Endothelial cell (in vitro differentiated cells): Measurements from ENCODE around the gene MMP7. TPM values are rescaled to one million over a fixed set of nuclear protein-coding genes. Genes with fewer than 3 reads are reported as not detected.

Experiments
- DNase-seq: peaks from one replicate; pipeline ENCODE4 v3.0.0; 2021; ENCODE audit warnings: low spot score
- H3K27ac Mint-ChIP-seq: one replicate; pipeline ENCODE4 v1.8.0; 2021; ENCODE audit warnings: mixed read lengths, inconsistent platforms; ENCODE audit not compliant: unreplicated experiment
- H3K27me3 Mint-ChIP-seq: one replicate; pipeline ENCODE4 v1.8.0; 2021; ENCODE audit warnings: mild to moderate bottlenecking, moderate library complexity, mixed read lengths, inconsistent platforms; ENCODE audit not compliant: unreplicated experiment
- H3K36me3 Mint-ChIP-seq: one replicate; pipeline ENCODE4 v1.8.0; 2021; ENCODE audit warnings: mild to moderate bottlenecking, low read depth, mixed read lengths, inconsistent platforms; ENCODE audit not compliant: unreplicated experiment
- H3K4me1 Mint-ChIP-seq: one replicate; pipeline ENCODE4 v1.8.0; 2021; ENCODE audit warnings: mild to moderate bottlenecking, mixed read lengths, inconsistent platforms; ENCODE audit not compliant: unreplicated experiment
- H3K4me3 Mint-ChIP-seq: one replicate; pipeline ENCODE4 v1.8.0; 2021; ENCODE audit warnings: mild to moderate bottlenecking, mixed read lengths, inconsistent platforms; ENCODE audit not compliant: unreplicated experiment
- H3K9me3 Mint-ChIP-seq: one replicate; pipeline ENCODE4 v1.8.0; 2021; ENCODE audit warnings: mixed read lengths, inconsistent platforms; ENCODE audit not compliant: unreplicated experiment
- CTCF ChIP-seq: fragments of 200-600 bp; sonication (generic); IDR thresholded peaks from one replicate; pipeline ENCODE4 v1.5.0; 2021; ENCODE audit warnings: antibody characterized with exemption; ENCODE audit not compliant: unreplicated experiment
- total RNA-seq: library from RNA; stranded (reverse); fragmentation: NEBNext Ultra II Directional; extraction: Animal tissue kit (Norgen Biotek cat#: 25700); gene quantifications from one replicate; pipeline ENCODE4 v1.2.1, GENCODE V29; 2021; ENCODE audit not compliant: unreplicated experiment

Gene MMP7
- total RNA-seq, 1 donor from 2014 or later, result not detected

GRCh38 chr11:102478673-102479299 lies 51.8 kb downstream of the MMP7 start:
- no peak for TF ChIP-seq CTCF
- Mint-ChIP-seq H3K27ac (no peak overlapping the region), H3K27me3 (no peaks in the 10 kb centered on the region), H3K4me1 (peaks cover 14% of the 10 kb centered on the region), H3K4me3 (no peak overlapping the region), H3K36me3 (no peaks in the 10 kb centered on the region), H3K9me3 (no peaks in the 10 kb centered on the region)
- no peak for DNase-seq

- Mint-ChIP-seq H3K9me3 (no peaks in the 10 kb centered on the region), H3K4me3 (no peak overlapping the region), H3K4me1 (peaks cover 14% of the 10 kb centered on the region), H3K27me3 (no peaks in the 10 kb centered on the region), H3K27ac (peak overlapping the region; percentile 62), H3K36me3 (no peaks in the 10 kb centered on the region)
- no peak for TF ChIP-seq CTCF
- DNase-seq, result peak; percentile 11
These were observed 53.7 kb downstream of the MMP7 start for GRCh38 chr11:102476812-102477211.

GRCh38 chr11:102476069-102476468 lies 54.5 kb downstream of the MMP7 start:
- no peak for DNase-seq
- Mint-ChIP-seq H3K4me1 (peaks cover 14% of the 10 kb centered on the region), H3K27ac (peak overlapping the region; percentile 62), H3K4me3 (no peak overlapping the region), H3K36me3 (no peaks in the 10 kb centered on the region), H3K9me3 (no peaks in the 10 kb centered on the region), H3K27me3 (no peaks in the 10 kb centered on the region)
- no peak for TF ChIP-seq CTCF

- DNase-seq, result no peak
- TF ChIP-seq CTCF, result no peak
- Mint-ChIP-seq H3K4me3 (no peak overlapping the region), H3K36me3 (no peaks in the 10 kb centered on the region), H3K4me1 (peaks cover 14% of the 10 kb centered on the region), H3K27ac (no peak overlapping the region), H3K9me3 (no peaks in the 10 kb centered on the region), H3K27me3 (peaks cover 2% of the 10 kb centered on the region)
These were observed 57.0 kb downstream of the MMP7 start for GRCh38 chr11:102473543-102473942.

- Mint-ChIP-seq H3K27ac (no peak overlapping the region), H3K9me3 (no peaks in the 10 kb centered on the region), H3K4me1 (peaks cover 10% of the 10 kb centered on the region), H3K4me3 (no peak overlapping the region), H3K27me3 (peaks cover 2% of the 10 kb centered on the region), H3K36me3 (no peaks in the 10 kb centered on the region)
- DNase-seq, result no peak
- TF ChIP-seq CTCF, result no peak
These were observed 58.4 kb downstream of the MMP7 start for GRCh38 chr11:102472127-102472526.
